SK-N-SH (cell line): Measurements from ENCODE around the gene TAF1D. TPM values are rescaled to one million over a fixed set of nuclear protein-coding genes. Genes with fewer than 3 reads are reported as not detected.

ENCODE experiments used
- CTCF ChIA-PET: fragments of 300-600, 350-600 bp; formaldehyde crosslinking; extraction: SDS; loops from one replicate; lab custom pipeline; 2021; lab: Yijun Ruan, JAX
- POLR2A ChIA-PET: fragments of 350-600 bp; sonication (Branson Sonifier 250); formaldehyde crosslinking; extraction: SDS; loops from one replicate; lab custom pipeline; 2020; ENCODE audit warnings: antibody characterized with exemption, inconsistent platforms; lab: Yijun Ruan, JAX
- DNase-seq: peaks from one replicate; pipeline ENCODE4 v3.0.0; 2012
- H2AFZ ChIP-seq: fragments of 200-600 bp; sonication (generic); 2 replicates; pipeline ENCODE4 v1.8.1; 2016; ENCODE audit warnings: antibody characterized with exemption, mild to moderate bottlenecking, low read depth
- H3F3A ChIP-seq: fragments of 200-600 bp; sonication (generic); replicated peaks from 2 replicates; pipeline ENCODE3; 2016; ENCODE audit warnings: antibody characterized with exemption, mild to moderate bottlenecking; ENCODE audit not compliant: insufficient read depth
- H3K27ac ChIP-seq, 2 experiments: fragments of 200-500 bp in 1 of 2; fragments of 200-600 bp in 1 of 2; sonication (Bioruptor generic) in 1 of 2; sonication (generic), shearing (Covaris generic) in 1 of 2; 2 replicates each; pipeline versions ENCODE4 v1.5.1 to v1.6.1; 2014 to 2016; ENCODE audit warnings: low read depth in 2 of 2, inconsistent platforms in 1 of 2, low read length in 1 of 2, mild to moderate bottlenecking in 1 of 2, mixed read lengths in 1 of 2
- H3K27me3 ChIP-seq: fragments of 200-600 bp; sonication (generic), shearing (Covaris generic); 2 replicates; pipeline ENCODE4 v1.6.1; 2016; ENCODE audit warnings: mixed run types; ENCODE audit not compliant: insufficient read depth
- H3K36me3 ChIP-seq, 2 experiments: fragments of 200-500 bp in 1 of 2; fragments of 200-600 bp in 1 of 2; sonication (Bioruptor generic) in 1 of 2; sonication (generic) in 1 of 2; replicated peaks in 1 of 2; 2 replicates each; pipeline versions ENCODE3 to v1.5.1; 2014 to 2016; ENCODE audit warnings: low read length in 1 of 2, mild to moderate bottlenecking in 1 of 2; ENCODE audit not compliant: insufficient read depth in 2 of 2, control insufficient read depth in 1 of 2
- H3K4me1 ChIP-seq, 2 experiments: fragments of 200-500 bp in 1 of 2; fragments of 200-600 bp in 1 of 2; sonication (Bioruptor generic) in 1 of 2; sonication (generic), shearing (Covaris generic) in 1 of 2; 2 replicates each; pipeline versions ENCODE4 v1.5.1 to v1.6.1; 2014 to 2016; ENCODE audit warnings: low read depth in 1 of 2, low read length in 1 of 2, mixed run types in 1 of 2; ENCODE audit not compliant: insufficient read depth in 2 of 2, control insufficient read depth in 1 of 2
- H3K4me2 ChIP-seq: fragments of 200-600 bp; sonication (generic), shearing (Covaris generic); 2 replicates; pipeline ENCODE4 v1.6.1; 2017; ENCODE audit warnings: mixed run types
- H3K4me3 ChIP-seq, 2 experiments: fragments of 200-500 bp in 1 of 2; fragments of 200-600 bp in 1 of 2; sonication (Bioruptor generic) in 1 of 2; sonication (generic), shearing (Covaris generic) in 1 of 2; 2 replicates each; pipeline versions ENCODE4 v1.5.1 to v1.8.1; 2014 to 2016; ENCODE audit warnings: low read depth in 2 of 2, inconsistent platforms in 1 of 2, low read length in 1 of 2, mild to moderate bottlenecking in 1 of 2, mixed read lengths in 1 of 2, moderate library complexity in 1 of 2
- H3K79me2 ChIP-seq: fragments of 200-600 bp; sonication (generic); 2 replicates; pipeline ENCODE4 v1.8.1; 2017; ENCODE audit warnings: mild to moderate bottlenecking; ENCODE audit not compliant: insufficient read depth
- H3K9ac ChIP-seq: fragments of 200-600 bp; sonication (generic); 2 replicates; pipeline ENCODE4 v1.6.1; 2017; ENCODE audit warnings: mixed run types
- H3K9me2 ChIP-seq: fragments of 200-600 bp; sonication (generic); 2 replicates; pipeline ENCODE4 v1.6.1; 2017; ENCODE audit warnings: mixed run types
- H3K9me3 ChIP-seq: fragments of 200-600 bp; sonication (generic); 2 replicates; pipeline ENCODE4 v1.6.1; 2017; ENCODE audit warnings: mixed run types, mild to moderate bottlenecking, moderate library complexity
- H4K20me1 ChIP-seq: fragments of 200-600 bp; sonication (generic); 2 replicates; pipeline ENCODE4 v1.6.1; 2017; ENCODE audit warnings: mild to moderate bottlenecking, mixed run types; ENCODE audit not compliant: insufficient read depth
- CHD2 ChIP-seq: fragments of 150-350 bp; IDR thresholded peaks from 2 replicates; pipeline ENCODE4 v1.6.1; 2018; ENCODE audit warnings: low read length; ENCODE audit not compliant: partially characterized antibody
- ELF1 ChIP-seq: IDR thresholded peaks from 2 replicates; pipeline ENCODE4 v1.4.0; 2012
- EP300 ChIP-seq, 2 experiments: IDR thresholded peaks; 2 replicates each; pipeline versions ENCODE4 v1.4.0 to v1.6.1; 2012; ENCODE audit warnings: borderline replicate concordance in 1 of 2, low read depth in 1 of 2, low read length in 1 of 2
- FOSL2 ChIP-seq: IDR thresholded peaks from 2 replicates; pipeline ENCODE4 v1.4.0; 2012; ENCODE audit warnings: low read depth, mild to moderate bottlenecking, moderate library complexity, borderline replicate concordance
- GABPA ChIP-seq: IDR thresholded peaks from 2 replicates; pipeline ENCODE4 v1.4.0; 2012; ENCODE audit warnings: low read depth, mild to moderate bottlenecking
- GATA2 ChIP-seq: sonication (generic); formaldehyde crosslinking; IDR thresholded peaks from 2 replicates; pipeline ENCODE4 v1.5.0; 2020; ENCODE audit warnings: mild to moderate bottlenecking, missing genetic modification reagents
- JUND ChIP-seq: IDR thresholded peaks from 2 replicates; pipeline ENCODE4 v1.4.0; 2012
- MXI1 ChIP-seq: IDR thresholded peaks from 2 replicates; pipeline ENCODE4 v1.6.1; 2012; ENCODE audit warnings: mild to moderate bottlenecking, low read depth, low read length, improper control_type of control experiment
- NFIC ChIP-seq: IDR thresholded peaks from 2 replicates; pipeline ENCODE4 v1.4.0; 2012; ENCODE audit warnings: borderline replicate concordance
- RCOR1 ChIP-seq: fragments of 150-350 bp; IDR thresholded peaks from 2 replicates; pipeline ENCODE4 v1.6.1; 2017; ENCODE audit warnings: antibody characterized with exemption, low read length
- SIN3A ChIP-seq: IDR thresholded peaks from 2 replicates; pipeline ENCODE4 v1.6.1; 2012; ENCODE audit warnings: low read depth, mild to moderate bottlenecking, low read length, moderate library complexity, borderline replicate concordance
- SMC3 ChIP-seq: IDR thresholded peaks from 2 replicates; pipeline ENCODE4 v1.6.1; 2012; ENCODE audit warnings: low read depth, low read length, improper control_type of control experiment
- USF1 ChIP-seq: IDR thresholded peaks from 2 replicates; pipeline ENCODE4 v1.4.0; 2012; ENCODE audit warnings: low read depth, borderline replicate concordance
- ZBTB33 ChIP-seq: IDR thresholded peaks from 2 replicates; pipeline ENCODE4 v1.4.0; 2012; ENCODE audit warnings: low read depth, borderline replicate concordance
- WGBS: methylation state at CpG from one replicate; pipeline ENCODE4 v1.1.6; 2017; ENCODE audit warnings: low lambda C conversion rate; 5-methylcytosine and 5-hydroxymethylcytosine counted together
- polyA plus RNA-seq, 3 experiments: library from polyadenylated mRNA; depleted of rRNA; stranded (reverse); fragments of >200 nt; gene quantifications; 2 replicates each; pipeline ENCODE4 v1.2.3, GENCODE V29; 2012
- TF ChIP-seq, protein P1 (sequence below): fragments of 150-350 bp; IDR thresholded peaks from 2 replicates; pipeline ENCODE4 v1.6.1; 2017; ENCODE audit warnings: antibody characterized with exemption, low read length, low read depth, borderline replicate concordance
- TF ChIP-seq, protein P2 (sequence below): IDR thresholded peaks from 2 replicates; pipeline ENCODE4 v1.4.0; 2012; ENCODE audit warnings: low read depth
- TF ChIP-seq, protein P3 (sequence below): IDR thresholded peaks from 2 replicates; pipeline ENCODE4; 2012

TAF1D gene
- polyA plus RNA-seq, 1 of the 3 experiments (the other 2 are of a cell fraction): 56.7 TPM

DNA sequence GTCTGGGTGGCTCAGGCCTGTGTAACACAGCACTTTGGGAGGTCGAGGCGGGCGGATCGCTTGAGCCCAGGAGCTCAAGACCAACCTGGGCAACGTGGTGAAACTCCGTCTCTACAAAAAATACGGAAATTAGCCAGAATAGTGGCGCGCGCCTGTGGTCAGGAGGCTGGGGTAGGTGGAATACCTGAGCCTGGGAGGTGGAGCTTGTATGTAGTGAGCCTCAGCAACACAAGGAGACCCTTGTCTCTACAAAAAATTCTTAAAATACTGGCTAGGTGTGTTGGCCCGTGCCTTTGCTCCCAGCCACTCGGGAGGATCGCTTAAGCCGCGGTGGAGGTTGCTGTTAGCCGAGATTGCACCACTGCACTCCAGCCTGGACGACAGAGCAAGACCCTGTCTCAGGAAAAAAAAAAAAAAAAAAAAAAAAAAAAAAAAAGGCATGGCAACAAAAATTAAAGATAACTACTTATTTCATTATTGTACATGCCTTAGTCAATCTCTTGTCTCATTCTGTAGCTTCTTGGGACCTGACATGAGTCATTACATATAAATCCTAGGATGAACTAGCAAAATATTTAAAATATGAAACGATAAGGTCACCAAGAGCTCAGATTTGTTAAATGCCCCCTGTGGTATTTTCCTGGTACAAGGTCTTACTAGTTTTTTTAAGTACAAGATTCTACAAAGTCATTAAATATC, 1.1 kb downstream of the TAF1D start:
- Histone ChIP-seq H4K20me1 (peaks cover 53% of the 10 kb centered on the region), H3K9me3 (no peaks in the 10 kb centered on the region), H3K27me3 (no peaks in the 10 kb centered on the region), H3K9ac (peak overlapping the region; percentile 98), H3K4me1 (peaks cover 10 to 24% of the 10 kb centered on the region in 2 experiments; a peak in 3 of 4 replicates), H2AFZ (no peak overlapping the region; the same call in 1 of the 2 replicates), H3K4me2 (peak overlapping the region; percentile 88), H3K9me2 (no peaks in the 10 kb centered on the region), H3K79me2 (peaks cover 76% of the 10 kb centered on the region), H3K36me3 (peaks cover 48 to 60% of the 10 kb centered on the region in 2 experiments), H3K4me3 (peak overlapping the region; percentile 94 to 95), H3K27ac (peak overlapping the region; percentile 93 to 96), H3F3A (peaks cover 36% of the 10 kb centered on the region)
- CTCF ChIA-PET: interaction anchor here (0.7 to 1.8 kb wide), 4 partner anchors 10 to 44 kb away, joined by 3 to 5 read pairs (median 4); partner anchors contain the start of gene MED17
- 1% methylated on average over 18 of the region's 18 CpGs for WGBS
- no peak for TF ChIP-seq SIN3A
- TF ChIP-seq GABPA: no peak
- TF ChIP-seq, protein P1, sequence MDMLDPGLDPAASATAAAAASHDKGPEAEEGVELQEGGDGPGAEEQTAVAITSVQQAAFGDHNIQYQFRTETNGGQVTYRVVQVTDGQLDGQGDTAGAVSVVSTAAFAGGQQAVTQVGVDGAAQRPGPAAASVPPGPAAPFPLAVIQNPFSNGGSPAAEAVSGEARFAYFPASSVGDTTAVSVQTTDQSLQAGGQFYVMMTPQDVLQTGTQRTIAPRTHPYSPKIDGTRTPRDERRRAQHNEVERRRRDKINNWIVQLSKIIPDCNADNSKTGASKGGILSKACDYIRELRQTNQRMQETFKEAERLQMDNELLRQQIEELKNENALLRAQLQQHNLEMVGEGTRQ: no peak
- TF ChIP-seq, protein P2, sequence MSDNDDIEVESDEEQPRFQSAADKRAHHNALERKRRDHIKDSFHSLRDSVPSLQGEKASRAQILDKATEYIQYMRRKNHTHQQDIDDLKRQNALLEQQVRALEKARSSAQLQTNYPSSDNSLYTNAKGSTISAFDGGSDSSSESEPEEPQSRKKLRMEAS: no peak
- no peak for TF ChIP-seq GATA2 (CRISPR knock-in tag)
- no peak for TF ChIP-seq MXI1
- TF ChIP-seq FOSL2: peak; percentile 31; the same call in 1 of the 2 replicates
- TF ChIP-seq NFIC: no peak
- TF ChIP-seq EP300 (IDR thresholded peaks at IDR 0.05; ENCODE audit: borderline replicate concordance in 1 of 2, low read depth in 1 of 2, low read length in 1 of 2): no peak
- no peak for TF ChIP-seq SMC3
- TF ChIP-seq JUND: peak; percentile 27; the same call in 1 of the 2 replicates
- TF ChIP-seq, protein P3, sequence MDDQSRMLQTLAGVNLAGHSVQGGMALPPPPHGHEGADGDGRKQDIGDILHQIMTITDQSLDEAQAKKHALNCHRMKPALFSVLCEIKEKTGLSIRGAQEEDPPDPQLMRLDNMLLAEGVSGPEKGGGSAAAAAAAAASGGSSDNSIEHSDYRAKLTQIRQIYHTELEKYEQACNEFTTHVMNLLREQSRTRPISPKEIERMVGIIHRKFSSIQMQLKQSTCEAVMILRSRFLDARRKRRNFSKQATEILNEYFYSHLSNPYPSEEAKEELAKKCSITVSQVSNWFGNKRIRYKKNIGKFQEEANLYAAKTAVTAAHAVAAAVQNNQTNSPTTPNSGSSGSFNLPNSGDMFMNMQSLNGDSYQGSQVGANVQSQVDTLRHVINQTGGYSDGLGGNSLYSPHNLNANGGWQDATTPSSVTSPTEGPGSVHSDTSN: no peak
- POLR2A ChIA-PET: interaction anchor here (0.7 to 3.3 kb wide), 5 partner anchors 10 to 1040 kb away, joined by 3 to 72 read pairs (median 5); partner anchors contain the start of gene MED17
- DNase-seq: no peak

DNA sequence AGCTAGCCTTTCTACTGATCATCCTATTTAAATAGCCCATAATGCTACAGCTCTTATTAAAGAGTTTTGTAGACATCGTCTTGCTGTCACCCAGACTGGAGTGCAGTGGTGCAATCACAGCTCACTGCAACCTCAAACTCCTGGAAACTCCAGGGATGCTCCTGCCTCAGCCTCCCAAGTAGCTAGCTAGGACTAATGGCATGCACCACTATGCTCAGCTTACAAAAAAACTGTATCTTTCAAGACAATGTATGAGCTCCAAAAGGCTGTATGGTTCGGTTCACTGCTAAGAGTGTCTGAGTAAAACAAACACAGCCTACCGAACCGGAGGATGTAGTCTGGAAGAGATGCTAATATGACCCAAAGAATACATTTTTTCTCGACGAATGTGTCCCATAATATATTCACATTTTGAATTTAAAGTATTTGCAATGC, 2.6 kb downstream of the TAF1D start:
- Histone ChIP-seq H2AFZ (no peak overlapping the region), H3K27ac (peak overlapping the region in 1 of 2 experiments; percentile 93; a peak in 2 of 4 replicates), H3K9ac (peak overlapping the region; percentile 98), H3K27me3 (no peaks in the 10 kb centered on the region), H3F3A (peaks cover 46% of the 10 kb centered on the region), H3K9me2 (no peaks in the 10 kb centered on the region), H3K4me3 (peak overlapping the region; percentile 94 to 95), H3K36me3 (peaks cover 60 to 71% of the 10 kb centered on the region in 2 experiments), H4K20me1 (peaks cover 68% of the 10 kb centered on the region), H3K79me2 (peaks cover 91% of the 10 kb centered on the region), H3K4me1 (peaks cover 14 to 30% of the 10 kb centered on the region in 2 experiments; a peak in 3 of 4 replicates), H3K9me3 (no peaks in the 10 kb centered on the region), H3K4me2 (peak overlapping the region; percentile 88)
- ChIA-PET POLR2A (no interaction called here), CTCF (interaction anchor here (0.7 to 1.7 kb wide), 5 partner anchors 15 to 86 kb away, joined by 3 to 5 read pairs (median 3); partner anchors contain the start of gene MED17)
- TF ChIP-seq USF1 (no peak), ZBTB33 (no peak), ELF1 (no peak), CHD2 (no peak), RCOR1 (no peak)
- WGBS: 5% methylated on average over 6 of the region's 6 CpGs
- no peak for DNase-seq
